Measurements from ENCODE around the gene DNAJC10.

- no peak for TF ChIP-seq CTCF (IDR thresholded peaks at IDR 0.05; ENCODE audit: low read depth, low read length)
- no peak for TF ChIP-seq POLR2A (IDR thresholded peaks at IDR 0.05; ENCODE audit: extremely low read depth, insufficient read length)
- no peak for TF ChIP-seq MAX (IDR thresholded peaks at IDR 0.05; ENCODE audit: low read depth, low read length)
Measured at GRCh38 chr2:182784058-182784706, 68.1 kb downstream of the DNAJC10 start.
